OCI-LY7 (cell line): ENCODE data around the gene FAM149B1.

Experiments
- EZH2phosphoT487 ChIP-seq: fragments of 200-600 bp; sonication (generic); IDR thresholded peaks from 2 replicates; pipeline ENCODE4 v1.6.1; 2018; ENCODE audit warnings: low read depth, borderline replicate concordance, mild to moderate bottlenecking, mixed run types, antibody characterized with exemption, low read length, moderate library complexity, mixed read lengths
- TF ChIP-seq, protein P1 (sequence below): fragments of 200-600 bp; sonication (generic); conservative IDR thresholded peaks from 2 replicates; pipeline ENCODE4 v1.5.1; 2014; ENCODE audit warnings: mild to moderate bottlenecking, antibody characterized with exemption, low read length, moderate library complexity, mixed read lengths

DNA sequence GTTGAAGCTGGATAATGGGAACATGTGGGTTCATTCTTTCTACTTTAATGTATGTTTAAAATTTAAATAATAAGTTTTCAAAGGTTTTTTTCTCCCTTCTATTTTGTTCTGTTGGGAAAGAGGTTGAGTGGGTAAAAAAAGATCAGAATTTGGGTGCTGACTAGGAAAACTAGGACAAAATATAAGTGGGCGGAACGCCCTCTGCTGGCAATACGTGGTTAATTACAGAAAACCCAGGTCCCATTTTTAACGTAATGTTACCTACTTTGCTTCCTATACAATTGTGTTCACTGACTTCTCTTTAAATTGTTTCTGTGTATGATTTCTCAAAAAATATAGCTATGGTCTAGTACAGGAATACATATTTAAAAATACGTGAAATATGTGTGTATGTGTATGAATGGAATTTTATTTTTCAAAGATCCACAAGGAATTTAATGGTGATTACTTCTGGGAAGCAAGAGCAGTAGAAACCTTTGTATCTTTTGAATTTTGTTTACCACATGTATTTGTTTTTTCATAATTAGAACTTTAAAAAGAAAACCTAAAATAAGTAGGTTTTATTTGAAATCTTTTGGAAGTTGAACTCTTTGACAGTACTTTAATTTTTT, 8.8 kb upstream of the FAM149B1 start:
- TF ChIP-seq, protein P1, sequence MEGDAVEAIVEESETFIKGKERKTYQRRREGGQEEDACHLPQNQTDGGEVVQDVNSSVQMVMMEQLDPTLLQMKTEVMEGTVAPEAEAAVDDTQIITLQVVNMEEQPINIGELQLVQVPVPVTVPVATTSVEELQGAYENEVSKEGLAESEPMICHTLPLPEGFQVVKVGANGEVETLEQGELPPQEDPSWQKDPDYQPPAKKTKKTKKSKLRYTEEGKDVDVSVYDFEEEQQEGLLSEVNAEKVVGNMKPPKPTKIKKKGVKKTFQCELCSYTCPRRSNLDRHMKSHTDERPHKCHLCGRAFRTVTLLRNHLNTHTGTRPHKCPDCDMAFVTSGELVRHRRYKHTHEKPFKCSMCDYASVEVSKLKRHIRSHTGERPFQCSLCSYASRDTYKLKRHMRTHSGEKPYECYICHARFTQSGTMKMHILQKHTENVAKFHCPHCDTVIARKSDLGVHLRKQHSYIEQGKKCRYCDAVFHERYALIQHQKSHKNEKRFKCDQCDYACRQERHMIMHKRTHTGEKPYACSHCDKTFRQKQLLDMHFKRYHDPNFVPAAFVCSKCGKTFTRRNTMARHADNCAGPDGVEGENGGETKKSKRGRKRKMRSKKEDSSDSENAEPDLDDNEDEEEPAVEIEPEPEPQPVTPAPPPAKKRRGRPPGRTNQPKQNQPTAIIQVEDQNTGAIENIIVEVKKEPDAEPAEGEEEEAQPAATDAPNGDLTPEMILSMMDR = peak; percentile 96
- TF ChIP-seq EZH2phosphoT487 = no peak
